Measurements from ENCODE around the gene RPAP2.

DNA sequence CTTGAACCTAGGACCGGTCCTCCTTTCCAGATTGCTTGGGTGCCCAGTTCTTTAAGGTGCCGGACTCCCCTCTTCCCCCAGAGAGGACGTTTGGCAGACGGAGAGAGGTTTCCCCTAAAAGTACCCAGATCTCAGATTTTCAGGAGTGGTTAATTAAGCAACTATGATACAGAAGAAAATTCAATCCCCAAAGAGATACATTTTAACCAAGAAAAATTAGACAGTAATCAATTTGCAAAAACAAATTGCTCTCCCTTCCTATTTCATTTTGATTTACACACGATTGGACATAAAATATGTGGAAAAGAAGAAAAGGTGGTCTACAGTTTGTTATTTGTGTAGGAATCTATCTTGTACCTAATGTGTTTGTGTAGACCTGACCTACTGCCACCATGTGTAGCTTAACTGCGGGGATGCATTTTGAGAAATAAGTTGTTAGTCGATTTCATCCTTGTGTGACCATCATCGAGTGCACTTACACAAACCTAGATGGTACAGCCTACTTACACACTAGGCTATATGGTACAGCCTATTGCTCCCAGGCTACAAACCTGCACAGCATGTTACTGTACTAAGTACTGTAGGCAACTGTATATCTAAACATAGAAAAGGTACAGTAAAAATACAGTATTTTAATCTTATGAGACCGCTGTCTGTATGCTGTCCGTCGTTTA is 755 bp downstream of the RPAP2 start:
- TF ChIP-seq, protein P1, sequence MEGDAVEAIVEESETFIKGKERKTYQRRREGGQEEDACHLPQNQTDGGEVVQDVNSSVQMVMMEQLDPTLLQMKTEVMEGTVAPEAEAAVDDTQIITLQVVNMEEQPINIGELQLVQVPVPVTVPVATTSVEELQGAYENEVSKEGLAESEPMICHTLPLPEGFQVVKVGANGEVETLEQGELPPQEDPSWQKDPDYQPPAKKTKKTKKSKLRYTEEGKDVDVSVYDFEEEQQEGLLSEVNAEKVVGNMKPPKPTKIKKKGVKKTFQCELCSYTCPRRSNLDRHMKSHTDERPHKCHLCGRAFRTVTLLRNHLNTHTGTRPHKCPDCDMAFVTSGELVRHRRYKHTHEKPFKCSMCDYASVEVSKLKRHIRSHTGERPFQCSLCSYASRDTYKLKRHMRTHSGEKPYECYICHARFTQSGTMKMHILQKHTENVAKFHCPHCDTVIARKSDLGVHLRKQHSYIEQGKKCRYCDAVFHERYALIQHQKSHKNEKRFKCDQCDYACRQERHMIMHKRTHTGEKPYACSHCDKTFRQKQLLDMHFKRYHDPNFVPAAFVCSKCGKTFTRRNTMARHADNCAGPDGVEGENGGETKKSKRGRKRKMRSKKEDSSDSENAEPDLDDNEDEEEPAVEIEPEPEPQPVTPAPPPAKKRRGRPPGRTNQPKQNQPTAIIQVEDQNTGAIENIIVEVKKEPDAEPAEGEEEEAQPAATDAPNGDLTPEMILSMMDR (conservative IDR thresholded peaks at IDR 0.05; ENCODE audit: low read depth, low read length) = no peak
- TF ChIP-seq EZH2 (IDR thresholded peaks at IDR 0.05; ENCODE audit: borderline replicate concordance, low read depth, low read length, poor library complexity, severe bottlenecking) = no peak

Measured in A673 (cell line).